Adrenal gland (tissue), 12 donors: Measurements from ENCODE around the gene SLC1A2. TPM values are rescaled to one million over a fixed set of nuclear protein-coding genes. Genes with fewer than 3 reads are reported as not detected.

Experiments
- DNase-seq, 7 donors: peaks; one replicate each; pipeline ENCODE4 v3.0.0-alpha.2; 2019 to 2020
- H3K27ac ChIP-seq, 5 donors: fragments of 200-600 bp; sonication (generic) in 4 of 5; 1 replicate in 3 of 5; 2 replicates in 2 of 5; pipeline versions ENCODE4 v1.5.1 to v1.8.0; 2016 to 2020; ENCODE audit warnings: mild to moderate bottlenecking in 1 of 5
- H3K27me3 ChIP-seq: fragments of 200-600 bp; 2 replicates; pipeline ENCODE4 v1.8.0; 2021
- H3K36me3 ChIP-seq, 2 donors: fragments of 200-600 bp; replicated peaks in 1 of 2; 1 replicate in 1 of 2; 2 replicates in 1 of 2; pipeline versions ENCODE4 v1.5.1 to v1.8.0; 2018 to 2022
- H3K4me1 ChIP-seq, 2 donors: fragments of 200-600 bp; replicated peaks in 1 of 2; 1 replicate in 1 of 2; 2 replicates in 1 of 2; pipeline versions ENCODE4 v1.5.1 to v1.8.0; 2018 to 2021
- H3K4me3 ChIP-seq, 4 donors: fragments of 200-600 bp; sonication (generic) in 3 of 4; one replicate each; pipeline ENCODE4 v1.5.1; 2016 to 2018
- H3K9me3 ChIP-seq, 3 donors: fragments of 200-600 bp; sonication (generic) in 1 of 3; replicated peaks in 1 of 3; 1 replicate in 2 of 3; 2 replicates in 1 of 3; pipeline versions ENCODE4 v1.5.1 to v1.8.0; 2016 to 2021
- CTCF ChIP-seq, 6 experiments: fragments of 450-650 bp in 4 of 6; fragments of 200-600 bp in 2 of 6; sonication (generic) in 1 of 6; IDR thresholded peaks; 1 replicate in 5 of 6; 2 replicates in 1 of 6; pipeline versions ENCODE4 v1.5.1 to v1.8.0; 2016 to 2021; ENCODE audit warnings: antibody characterized with exemption in 6 of 6, mild to moderate bottlenecking in 2 of 6, moderate library complexity in 1 of 6
- POLR2A ChIP-seq, 2 donors: fragments of 450-650 bp; IDR thresholded peaks; one replicate each; pipeline ENCODE4 v1.6.1; 2017; ENCODE audit warnings: antibody characterized with exemption in 2 of 2, mild to moderate bottlenecking in 2 of 2, moderate library complexity in 1 of 2
- WGBS, 4 donors: extraction: QIAGEN DNeasy Blood & Tissue Kit in 2 of 4; methylation state at CpG; one replicate each; pipeline versions ENCODE4 v1.1.5 to v1.1.7; 2013 to 2017; 5-methylcytosine and 5-hydroxymethylcytosine counted together
- intact Hi-C, 2 donors: fragments of 100-400 bp; cut with DNase I; formaldehyde crosslinking; loops; one replicate each; pipeline versions ENCODE4 v1.14.1 to v1.15.0; 2022 to 2023
- polyA plus RNA-seq, 3 donors: library from polyadenylated mRNA; stranded (reverse); fragments of 200-250 nt in 2 of 3; fragments of 350-450 nt in 1 of 3; fragmentation: Illumina TruSeq in 1 of 3; extraction: RNeasy Lipid Tissue Mini Kit (QIAGEN cat#74804) in 1 of 3; gene quantifications; one replicate each; pipeline ENCODE4 v1.2.3, GENCODE V29; 2013 to 2014
- total RNA-seq, 9 donors: library from RNA; depleted of rRNA in 4 of 9; stranded (reverse); fragments of >200 nt in 4 of 9; fragments of 120-200 nt in 1 of 9; fragmentation: NEBNext Ultra II Directional in 1 of 9; extraction: Animal tissue kit (Norgen Biotek cat#: 25700) in 1 of 9; gene quantifications; one replicate each; pipeline versions ENCODE4 v1.1.0 to v1.2.4, GENCODE V29; 2013 to 2023
- donor health status: healthy with polysubstance abuse.
- donor health status: Bipolar disorder and iron deficiency.
- donor health status: DM: yes; HTN: yes; CAD: no.
- donor health status: DM: no; HTN: no; CAD: no.
- donor health status: DM: no; HTN: no; CAD: no.
- donor health status: DM: yes; HTN: yes; CAD: no.

The SLC1A2 gene
- total and polyA plus RNA-seq, 12 donors: 1.4 to 517 (median 8.7) TPM

GRCh38 chr11:35216962-35217678, 202.2 kb downstream of the SLC1A2 start:
- H3K36me3 ChIP-seq: no peaks in the 10 kb centered on the region
- 26 to 42% (median 40%) methylated on average over 3 of the region's 3 CpGs for WGBS, 4 donors
- intact Hi-C loops: no loop called here
- peak overlapping the region in 1 of 5 donors; percentile 7 for H3K27ac ChIP-seq
- no peak for TF ChIP-seq CTCF (IDR thresholded peaks at IDR 0.05)
- no peak for TF ChIP-seq POLR2A (IDR thresholded peaks at IDR 0.05)
- H3K27me3 ChIP-seq: no peaks in the 10 kb centered on the region
- no peaks in the 10 kb centered on the region for H3K9me3 ChIP-seq
- no peak overlapping the region for H3K4me3 ChIP-seq
- H3K4me1 ChIP-seq: peaks cover 0 to 30% of the 10 kb centered on the region in 2 donors
- DNase-seq: peak in 6 of 7 donors; percentile 43 to 81 (median 48)

GRCh38 chr11:35215945-35216344, 203.4 kb downstream of the SLC1A2 start:
- Histone ChIP-seq H3K4me1 (peaks cover 0 to 31% of the 10 kb centered on the region in 2 donors), H3K27ac (no peak overlapping the region), H3K9me3 (no peaks in the 10 kb centered on the region), H3K4me3 (no peak overlapping the region), H3K27me3 (no peaks in the 10 kb centered on the region), H3K36me3 (no peaks in the 10 kb centered on the region)
- TF ChIP-seq CTCF (IDR thresholded peaks at IDR 0.05) (no peak), POLR2A (IDR thresholded peaks at IDR 0.05) (no peak)
- DNase-seq: no peak
- intact Hi-C loops: no loop called here

GRCh38 chr11:35214792-35215193, 204.6 kb downstream of the SLC1A2 start:
- intact Hi-C loops: no loop called here
- peak overlapping the region in 1 of 5 donors; percentile 65 for H3K27ac ChIP-seq

GRCh38 chr11:35214226-35214770, 205.1 kb downstream of the SLC1A2 start:
- no peaks in the 10 kb centered on the region for H3K36me3 ChIP-seq
- no peak for DNase-seq
- H3K4me1 ChIP-seq: peaks cover 0 to 31% of the 10 kb centered on the region in 2 donors
- no peaks in the 10 kb centered on the region for H3K9me3 ChIP-seq
- peak overlapping the region in 1 of 5 donors; percentile 65 for H3K27ac ChIP-seq
- no peaks in the 10 kb centered on the region for H3K27me3 ChIP-seq
- no peak overlapping the region for H3K4me3 ChIP-seq
- WGBS, 4 donors: 52 to 66% (median 56%) methylated on average over 2 of the region's 2 CpGs
- no peak for TF ChIP-seq CTCF (IDR thresholded peaks at IDR 0.05)
- no peak for TF ChIP-seq POLR2A (IDR thresholded peaks at IDR 0.05)
- intact Hi-C loops: no loop called here

More at GRCh38 chr11:35214792-35215193, 204.6 kb downstream of the SLC1A2 start:
- Histone ChIP-seq H3K9me3 (no peaks in the 10 kb centered on the region), H3K4me1 (peaks cover 0 to 31% of the 10 kb centered on the region in 2 donors), H3K4me3 (no peak overlapping the region), H3K36me3 (no peaks in the 10 kb centered on the region), H3K27me3 (no peaks in the 10 kb centered on the region)
- TF ChIP-seq POLR2A (IDR thresholded peaks at IDR 0.05): no peak
- TF ChIP-seq CTCF (IDR thresholded peaks at IDR 0.05): no peak
- WGBS, 4 donors: 20 to 59% (median 55%) methylated on average over 1 of the region's 1 CpG
- DNase-seq: peak in 1 of 7 donors; percentile 23
